ENCODE measurements around the gene ATP10B. TPM values are rescaled to one million over a fixed set of nuclear protein-coding genes. Genes with fewer than 3 reads are reported as not detected.

The ATP10B gene
- total and polyA plus RNA-seq, 2 of the 8 experiments (the other 6 are each of a cell fraction or from before 2014, with no cell fraction given): 0.06 to 0.11 TPM

DNA sequence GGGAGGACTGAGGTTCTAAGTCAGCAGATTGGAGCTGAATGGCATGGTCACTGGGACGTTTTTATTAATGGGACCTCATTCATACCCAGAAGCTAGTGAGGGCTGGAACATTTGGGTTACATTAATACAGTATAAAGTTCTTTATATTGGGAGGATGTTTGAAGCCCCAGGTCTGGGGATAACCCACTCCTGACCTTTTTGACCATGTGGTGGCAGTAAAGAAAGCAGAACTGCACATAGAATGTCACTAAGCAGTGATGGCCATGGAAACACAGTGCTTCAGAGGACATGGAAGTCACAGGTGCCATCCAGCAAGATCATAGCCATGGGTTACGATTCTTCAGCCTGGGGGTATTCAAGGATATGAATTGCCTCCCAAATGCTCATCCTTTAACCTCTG is 176.0 kb downstream of the ATP10B start (continued):
- TF ChIP-seq, protein P1, sequence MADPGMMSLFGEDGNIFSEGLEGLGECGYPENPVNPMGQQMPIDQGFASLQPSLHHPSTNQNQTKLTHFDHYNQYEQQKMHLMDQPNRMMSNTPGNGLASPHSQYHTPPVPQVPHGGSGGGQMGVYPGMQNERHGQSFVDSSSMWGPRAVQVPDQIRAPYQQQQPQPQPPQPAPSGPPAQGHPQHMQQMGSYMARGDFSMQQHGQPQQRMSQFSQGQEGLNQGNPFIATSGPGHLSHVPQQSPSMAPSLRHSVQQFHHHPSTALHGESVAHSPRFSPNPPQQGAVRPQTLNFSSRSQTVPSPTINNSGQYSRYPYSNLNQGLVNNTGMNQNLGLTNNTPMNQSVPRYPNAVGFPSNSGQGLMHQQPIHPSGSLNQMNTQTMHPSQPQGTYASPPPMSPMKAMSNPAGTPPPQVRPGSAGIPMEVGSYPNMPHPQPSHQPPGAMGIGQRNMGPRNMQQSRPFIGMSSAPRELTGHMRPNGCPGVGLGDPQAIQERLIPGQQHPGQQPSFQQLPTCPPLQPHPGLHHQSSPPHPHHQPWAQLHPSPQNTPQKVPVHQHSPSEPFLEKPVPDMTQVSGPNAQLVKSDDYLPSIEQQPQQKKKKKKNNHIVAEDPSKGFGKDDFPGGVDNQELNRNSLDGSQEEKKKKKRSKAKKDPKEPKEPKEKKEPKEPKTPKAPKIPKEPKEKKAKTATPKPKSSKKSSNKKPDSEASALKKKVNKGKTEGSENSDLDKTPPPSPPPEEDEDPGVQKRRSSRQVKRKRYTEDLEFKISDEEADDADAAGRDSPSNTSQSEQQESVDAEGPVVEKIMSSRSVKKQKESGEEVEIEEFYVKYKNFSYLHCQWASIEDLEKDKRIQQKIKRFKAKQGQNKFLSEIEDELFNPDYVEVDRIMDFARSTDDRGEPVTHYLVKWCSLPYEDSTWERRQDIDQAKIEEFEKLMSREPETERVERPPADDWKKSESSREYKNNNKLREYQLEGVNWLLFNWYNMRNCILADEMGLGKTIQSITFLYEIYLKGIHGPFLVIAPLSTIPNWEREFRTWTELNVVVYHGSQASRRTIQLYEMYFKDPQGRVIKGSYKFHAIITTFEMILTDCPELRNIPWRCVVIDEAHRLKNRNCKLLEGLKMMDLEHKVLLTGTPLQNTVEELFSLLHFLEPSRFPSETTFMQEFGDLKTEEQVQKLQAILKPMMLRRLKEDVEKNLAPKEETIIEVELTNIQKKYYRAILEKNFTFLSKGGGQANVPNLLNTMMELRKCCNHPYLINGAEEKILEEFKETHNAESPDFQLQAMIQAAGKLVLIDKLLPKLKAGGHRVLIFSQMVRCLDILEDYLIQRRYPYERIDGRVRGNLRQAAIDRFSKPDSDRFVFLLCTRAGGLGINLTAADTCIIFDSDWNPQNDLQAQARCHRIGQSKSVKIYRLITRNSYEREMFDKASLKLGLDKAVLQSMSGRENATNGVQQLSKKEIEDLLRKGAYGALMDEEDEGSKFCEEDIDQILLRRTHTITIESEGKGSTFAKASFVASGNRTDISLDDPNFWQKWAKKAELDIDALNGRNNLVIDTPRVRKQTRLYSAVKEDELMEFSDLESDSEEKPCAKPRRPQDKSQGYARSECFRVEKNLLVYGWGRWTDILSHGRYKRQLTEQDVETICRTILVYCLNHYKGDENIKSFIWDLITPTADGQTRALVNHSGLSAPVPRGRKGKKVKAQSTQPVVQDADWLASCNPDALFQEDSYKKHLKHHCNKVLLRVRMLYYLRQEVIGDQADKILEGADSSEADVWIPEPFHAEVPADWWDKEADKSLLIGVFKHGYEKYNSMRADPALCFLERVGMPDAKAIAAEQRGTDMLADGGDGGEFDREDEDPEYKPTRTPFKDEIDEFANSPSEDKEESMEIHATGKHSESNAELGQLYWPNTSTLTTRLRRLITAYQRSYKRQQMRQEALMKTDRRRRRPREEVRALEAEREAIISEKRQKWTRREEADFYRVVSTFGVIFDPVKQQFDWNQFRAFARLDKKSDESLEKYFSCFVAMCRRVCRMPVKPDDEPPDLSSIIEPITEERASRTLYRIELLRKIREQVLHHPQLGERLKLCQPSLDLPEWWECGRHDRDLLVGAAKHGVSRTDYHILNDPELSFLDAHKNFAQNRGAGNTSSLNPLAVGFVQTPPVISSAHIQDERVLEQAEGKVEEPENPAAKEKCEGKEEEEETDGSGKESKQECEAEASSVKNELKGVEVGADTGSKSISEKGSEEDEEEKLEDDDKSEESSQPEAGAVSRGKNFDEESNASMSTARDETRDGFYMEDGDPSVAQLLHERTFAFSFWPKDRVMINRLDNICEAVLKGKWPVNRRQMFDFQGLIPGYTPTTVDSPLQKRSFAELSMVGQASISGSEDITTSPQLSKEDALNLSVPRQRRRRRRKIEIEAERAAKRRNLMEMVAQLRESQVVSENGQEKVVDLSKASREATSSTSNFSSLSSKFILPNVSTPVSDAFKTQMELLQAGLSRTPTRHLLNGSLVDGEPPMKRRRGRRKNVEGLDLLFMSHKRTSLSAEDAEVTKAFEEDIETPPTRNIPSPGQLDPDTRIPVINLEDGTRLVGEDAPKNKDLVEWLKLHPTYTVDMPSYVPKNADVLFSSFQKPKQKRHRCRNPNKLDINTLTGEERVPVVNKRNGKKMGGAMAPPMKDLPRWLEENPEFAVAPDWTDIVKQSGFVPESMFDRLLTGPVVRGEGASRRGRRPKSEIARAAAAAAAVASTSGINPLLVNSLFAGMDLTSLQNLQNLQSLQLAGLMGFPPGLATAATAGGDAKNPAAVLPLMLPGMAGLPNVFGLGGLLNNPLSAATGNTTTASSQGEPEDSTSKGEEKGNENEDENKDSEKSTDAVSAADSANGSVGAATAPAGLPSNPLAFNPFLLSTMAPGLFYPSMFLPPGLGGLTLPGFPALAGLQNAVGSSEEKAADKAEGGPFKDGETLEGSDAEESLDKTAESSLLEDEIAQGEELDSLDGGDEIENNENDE (IDR thresholded peaks at IDR 0.05; ENCODE audit: insufficient replicate concordance, low read length): no peak
- no peak for TF ChIP-seq EP300 (IDR thresholded peaks at IDR 0.05; ENCODE audit: borderline replicate concordance in 1 of 2, low read depth in 2 of 2, low read length in 2 of 2)
- TF ChIP-seq JUN (IDR thresholded peaks at IDR 0.05; ENCODE audit: low read depth, low read length): no peak
- TF ChIP-seq CTBP2 (IDR thresholded peaks at IDR 0.05; ENCODE audit: borderline replicate concordance, insufficient read depth, insufficient read length, low read length): no peak
- TF ChIP-seq SUZ12 (IDR thresholded peaks at IDR 0.05; ENCODE audit: low read length): no peak
- TF ChIP-seq YY1 (IDR thresholded peaks at IDR 0.05; ENCODE audit: low read depth, low read length): no peak

Measured in H1 (cell line).